Spleen (tissue), 11 donors: ENCODE data around the gene ROR1. TPM values are rescaled to one million over a fixed set of nuclear protein-coding genes. Genes with fewer than 3 reads are reported as not detected.

Experiments used
- DNase-seq: peaks from one replicate; pipeline ENCODE4 v3.0.0-alpha.2; 2020
- H3K27ac ChIP-seq, 8 donors: fragments of 200-600 bp; sonication (generic) in 7 of 8; 1 replicate in 4 of 8; 2 replicates in 4 of 8; pipeline versions ENCODE4 v1.5.0 to v1.8.0; 2016 to 2021; ENCODE audit warnings: inconsistent platforms in 4 of 8, mild to moderate bottlenecking in 4 of 8, moderate library complexity in 1 of 8
- H3K27me3 ChIP-seq, 7 donors: fragments of 200-600 bp; sonication (generic) in 6 of 7; replicated peaks in 1 of 7; 1 replicate in 4 of 7; 2 replicates in 3 of 7; pipeline versions ENCODE4 v1.5.0 to v1.8.0; 2016 to 2021; ENCODE audit warnings: inconsistent platforms in 3 of 7, mild to moderate bottlenecking in 1 of 7
- H3K36me3 ChIP-seq, 6 donors: fragments of 200-600 bp; sonication (generic) in 5 of 6; 1 replicate in 4 of 6; 2 replicates in 2 of 6; pipeline versions ENCODE4 v1.5.0 to v1.8.0; 2016 to 2021; ENCODE audit warnings: inconsistent platforms in 2 of 6
- H3K4me1 ChIP-seq, 6 donors: fragments of 200-600 bp; sonication (generic) in 5 of 6; 1 replicate in 3 of 6; 2 replicates in 3 of 6; pipeline versions ENCODE4 v1.5.0 to v1.8.0; 2016 to 2021; ENCODE audit warnings: inconsistent platforms in 3 of 6
- H3K4me3 ChIP-seq, 8 donors: fragments of 200-600 bp; sonication (generic) in 7 of 8; 1 replicate in 4 of 8; 2 replicates in 4 of 8; pipeline versions ENCODE4 v1.5.0 to v1.8.0; 2016 to 2021; ENCODE audit warnings: inconsistent platforms in 4 of 8, mild to moderate bottlenecking in 4 of 8, moderate library complexity in 2 of 8
- H3K9me3 ChIP-seq, 8 donors: fragments of 200-600 bp; sonication (generic) in 7 of 8; 1 replicate in 4 of 8; 2 replicates in 4 of 8; pipeline versions ENCODE4 v1.5.0 to v1.8.0; 2016 to 2021; ENCODE audit warnings: inconsistent platforms in 4 of 8
- POLR2A ChIP-seq, 3 donors: fragments of 450-650 bp; IDR thresholded peaks; one replicate each; pipeline ENCODE4 v1.5.1; 2017; ENCODE audit warnings: antibody characterized with exemption in 3 of 3, mild to moderate bottlenecking in 1 of 3
- POLR2AphosphoS5 ChIP-seq, 3 donors: sonication (generic); formaldehyde crosslinking; IDR thresholded peaks; one replicate each; pipeline ENCODE4 v1.5.1; 2017; ENCODE audit warnings: antibody characterized with exemption in 3 of 3
- WGBS, 5 donors: extraction: QIAGEN DNeasy Blood & Tissue Kit in 3 of 5; methylation state at CpG; one replicate each; pipeline versions ENCODE4 v1.1.5 to v1.1.7; 2013 to 2018; 5-methylcytosine and 5-hydroxymethylcytosine counted together
- intact Hi-C: fragments of 100-400 bp; cut with DNase I; formaldehyde crosslinking; loops from one replicate; pipeline ENCODE4 v1.15.0; 2023; ENCODE audit warnings: low total_unique reads
- polyA plus RNA-seq, 3 donors: library from polyadenylated mRNA; stranded (reverse); fragments of 200-250 nt; gene quantifications; one replicate each; pipeline ENCODE4 v1.2.1, GENCODE V29; 2013
- total RNA-seq, 7 donors: library from RNA; depleted of rRNA in 3 of 7; stranded (reverse); fragments of >200 nt in 3 of 7; fragmentation: NEBNext Ultra II Directional in 4 of 7; extraction: Animal tissue kit (Norgen Biotek cat#: 25700) in 4 of 7; gene quantifications; one replicate each; pipeline versions ENCODE4 v1.1.0 to v1.2.1, GENCODE V29; 2016 to 2021
- TF ChIP-seq, protein P1 (sequence below), 11 experiments: fragments of 200-600 bp in 7 of 11; fragments of 450-650 bp in 4 of 11; sonication (generic) in 4 of 11; IDR thresholded peaks in 8 of 11; conservative IDR thresholded peaks in 3 of 11; 1 replicate in 7 of 11; 2 replicates in 4 of 11; pipeline versions ENCODE4 v1.4.0 to v1.8.0; 2016 to 2021; ENCODE audit warnings: antibody characterized with exemption in 11 of 11, inconsistent platforms in 4 of 11, mild to moderate bottlenecking in 1 of 11
- donor health status: healthy with polysubstance abuse.
- donor health status: DM: no; HTN: no; CAD: no; lungs with moderate emphysema.
- donor health status: DM: no; HTN: no; CAD: no.
- donor health status: Bipolar disorder and iron deficiency.
- donor health status: healthy.
- donor health status: DM: no; HTN: no; CAD: no.
- donor health status: DM: yes; HTN: yes; CAD: no.

ROR1 gene
- total and polyA plus RNA-seq, 10 donors: 0.43 to 12.3 (median 6.4) TPM

DNA sequence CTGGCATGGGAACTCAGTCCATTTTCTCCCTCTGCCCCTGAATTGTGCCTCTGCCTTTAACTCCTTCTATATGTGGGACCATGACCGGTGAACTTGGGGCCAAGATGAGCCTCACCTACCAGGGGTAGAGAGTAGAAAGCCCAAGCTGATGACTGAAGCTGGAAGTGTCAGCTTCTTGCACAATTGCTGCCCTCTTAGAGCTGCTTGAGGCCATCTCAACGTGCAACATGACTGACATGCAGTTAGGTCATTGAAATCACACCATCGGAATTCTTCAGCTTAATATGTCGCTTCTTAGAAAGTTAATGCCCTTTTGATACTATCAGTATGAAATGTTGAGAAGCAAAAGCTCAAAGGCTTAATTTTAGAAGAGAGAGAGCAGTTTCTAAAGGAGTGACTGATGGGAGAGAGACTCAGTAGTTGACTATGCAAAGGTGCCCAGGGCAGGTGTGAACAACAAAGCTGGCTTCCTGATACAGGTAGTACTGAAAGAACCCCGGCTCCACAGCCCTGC, 340.3 kb downstream of the ROR1 start:
- no peaks in the 10 kb centered on the region for H3K36me3 ChIP-seq
- no peaks in the 10 kb centered on the region for H3K27me3 ChIP-seq
- TF ChIP-seq POLR2AphosphoS5 (IDR thresholded peaks at IDR 0.05): no peak
- no peak for TF ChIP-seq POLR2A (IDR thresholded peaks at IDR 0.05)
- TF ChIP-seq, protein P1, sequence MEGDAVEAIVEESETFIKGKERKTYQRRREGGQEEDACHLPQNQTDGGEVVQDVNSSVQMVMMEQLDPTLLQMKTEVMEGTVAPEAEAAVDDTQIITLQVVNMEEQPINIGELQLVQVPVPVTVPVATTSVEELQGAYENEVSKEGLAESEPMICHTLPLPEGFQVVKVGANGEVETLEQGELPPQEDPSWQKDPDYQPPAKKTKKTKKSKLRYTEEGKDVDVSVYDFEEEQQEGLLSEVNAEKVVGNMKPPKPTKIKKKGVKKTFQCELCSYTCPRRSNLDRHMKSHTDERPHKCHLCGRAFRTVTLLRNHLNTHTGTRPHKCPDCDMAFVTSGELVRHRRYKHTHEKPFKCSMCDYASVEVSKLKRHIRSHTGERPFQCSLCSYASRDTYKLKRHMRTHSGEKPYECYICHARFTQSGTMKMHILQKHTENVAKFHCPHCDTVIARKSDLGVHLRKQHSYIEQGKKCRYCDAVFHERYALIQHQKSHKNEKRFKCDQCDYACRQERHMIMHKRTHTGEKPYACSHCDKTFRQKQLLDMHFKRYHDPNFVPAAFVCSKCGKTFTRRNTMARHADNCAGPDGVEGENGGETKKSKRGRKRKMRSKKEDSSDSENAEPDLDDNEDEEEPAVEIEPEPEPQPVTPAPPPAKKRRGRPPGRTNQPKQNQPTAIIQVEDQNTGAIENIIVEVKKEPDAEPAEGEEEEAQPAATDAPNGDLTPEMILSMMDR (IDR thresholded peaks at IDR 0.05 in 8 of 11, conservative IDR thresholded peaks at IDR 0.05 in 3 of 11): no peak
- DNase-seq: no peak
- H3K9me3 ChIP-seq: no peaks in the 10 kb centered on the region
- no peak overlapping the region for H3K27ac ChIP-seq
- 79 to 89% (median 81%) methylated on average over 5 of the region's 5 CpGs for WGBS, 5 donors
- intact Hi-C loops: no loop called here
- no peaks in the 10 kb centered on the region for H3K4me1 ChIP-seq
- no peak overlapping the region for H3K4me3 ChIP-seq

DNA sequence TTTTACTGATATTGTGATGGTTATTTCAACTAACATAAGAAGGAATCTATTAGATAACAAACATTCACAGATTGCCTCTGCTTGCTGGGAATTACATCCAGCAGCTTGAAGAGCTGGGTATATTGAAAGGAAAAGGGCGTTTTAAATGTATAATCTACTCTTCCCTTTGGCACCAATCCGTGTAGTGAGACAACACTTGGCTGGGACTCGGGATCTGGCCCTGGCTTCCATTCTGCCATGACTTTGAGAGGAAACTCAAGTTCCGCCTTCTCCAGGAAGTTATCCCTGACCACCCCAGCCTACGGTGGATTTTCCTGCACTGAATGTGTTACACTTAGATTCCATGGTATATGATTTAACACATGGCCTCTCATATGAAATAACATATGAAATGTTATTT, 342.7 kb downstream of the ROR1 start:
- Histone ChIP-seq H3K27ac (peak overlapping the region in 1 of 8 donors; percentile 5), H3K27me3 (no peaks in the 10 kb centered on the region), H3K9me3 (no peaks in the 10 kb centered on the region), H3K4me1 (no peaks in the 10 kb centered on the region), H3K4me3 (no peak overlapping the region), H3K36me3 (no peaks in the 10 kb centered on the region)
- 53 to 80% (median 67%) methylated on average over 5 of the region's 5 CpGs for WGBS, 5 donors
- DNase-seq: no peak
- intact Hi-C loops: no loop called here
- TF ChIP-seq POLR2AphosphoS5 (IDR thresholded peaks at IDR 0.05) (no peak), POLR2A (IDR thresholded peaks at IDR 0.05) (no peak)
- TF ChIP-seq, protein P1 (IDR thresholded peaks at IDR 0.05 in 8 of 11, conservative IDR thresholded peaks at IDR 0.05 in 3 of 11): no peak

GRCh38 chr1:64117492-64117891, 343.7 kb downstream of the ROR1 start:
- Histone ChIP-seq H3K4me3 (no peak overlapping the region), H3K27ac (no peak overlapping the region), H3K27me3 (no peaks in the 10 kb centered on the region), H3K36me3 (no peaks in the 10 kb centered on the region), H3K9me3 (no peaks in the 10 kb centered on the region), H3K4me1 (no peaks in the 10 kb centered on the region)
- intact Hi-C loops: no loop called here
- DNase-seq: no peak
- TF ChIP-seq, protein P1 (IDR thresholded peaks at IDR 0.05 in 8 of 11, conservative IDR thresholded peaks at IDR 0.05 in 3 of 11): no peak
- TF ChIP-seq POLR2A (IDR thresholded peaks at IDR 0.05) (no peak), POLR2AphosphoS5 (IDR thresholded peaks at IDR 0.05) (no peak)
- WGBS, 5 donors: 90 to 100% (median 94%) methylated on average over 1 of the region's 1 CpG

DNA sequence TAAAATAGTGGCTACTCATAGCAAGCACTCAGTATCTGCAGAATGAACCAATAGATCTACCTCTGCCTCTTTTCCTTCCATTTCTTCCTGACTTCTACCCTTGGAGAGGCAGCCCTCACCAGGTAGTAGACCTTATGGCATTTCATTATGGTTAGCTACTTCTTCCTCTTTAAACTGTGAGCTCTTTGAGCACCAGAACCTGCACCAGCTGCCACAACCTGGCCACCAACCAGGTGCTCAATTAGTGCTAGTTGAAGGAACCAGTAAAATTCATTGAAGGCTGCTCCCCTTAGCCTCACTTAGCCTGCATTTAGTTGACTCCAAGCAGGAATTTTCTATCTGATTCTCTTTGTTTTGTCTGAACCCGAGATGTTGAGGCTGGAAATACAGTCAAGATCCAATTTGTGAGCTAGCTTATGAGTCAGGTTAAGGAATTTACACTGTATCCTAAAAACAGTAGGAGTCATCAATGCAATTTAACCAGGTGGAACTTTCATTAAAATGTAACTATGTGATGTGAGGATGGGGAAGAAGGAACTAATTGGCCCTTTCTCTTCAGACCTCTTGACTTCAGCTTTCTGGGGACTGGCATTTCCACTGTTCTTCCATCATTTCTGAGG, 348.1 kb downstream of the ROR1 start:
- WGBS, 5 donors: 63 to 93% (median 78%) methylated on average over 1 of the region's 1 CpG
- Histone ChIP-seq H3K27me3 (no peaks in the 10 kb centered on the region), H3K27ac (no peak overlapping the region), H3K4me1 (no peaks in the 10 kb centered on the region), H3K4me3 (no peak overlapping the region), H3K9me3 (no peaks in the 10 kb centered on the region), H3K36me3 (no peaks in the 10 kb centered on the region)
- no peak for TF ChIP-seq POLR2AphosphoS5 (IDR thresholded peaks at IDR 0.05)
- TF ChIP-seq, protein P1 (IDR thresholded peaks at IDR 0.05 in 8 of 11, conservative IDR thresholded peaks at IDR 0.05 in 3 of 11): no peak
- TF ChIP-seq POLR2A (IDR thresholded peaks at IDR 0.05): no peak
- no peak for DNase-seq
- intact Hi-C loops: no loop called here
